ENCODE results near the gene SLC20A1. TPM values are rescaled to one million over a fixed set of nuclear protein-coding genes. Genes with fewer than 3 reads are reported as not detected.
A peak's percentile ranks its signal among the peaks of the same experiment; 100 is the strongest.

The SLC20A1 gene
- total RNA-seq, 1 donor from 2014 or later = 21.6 TPM

DNA sequence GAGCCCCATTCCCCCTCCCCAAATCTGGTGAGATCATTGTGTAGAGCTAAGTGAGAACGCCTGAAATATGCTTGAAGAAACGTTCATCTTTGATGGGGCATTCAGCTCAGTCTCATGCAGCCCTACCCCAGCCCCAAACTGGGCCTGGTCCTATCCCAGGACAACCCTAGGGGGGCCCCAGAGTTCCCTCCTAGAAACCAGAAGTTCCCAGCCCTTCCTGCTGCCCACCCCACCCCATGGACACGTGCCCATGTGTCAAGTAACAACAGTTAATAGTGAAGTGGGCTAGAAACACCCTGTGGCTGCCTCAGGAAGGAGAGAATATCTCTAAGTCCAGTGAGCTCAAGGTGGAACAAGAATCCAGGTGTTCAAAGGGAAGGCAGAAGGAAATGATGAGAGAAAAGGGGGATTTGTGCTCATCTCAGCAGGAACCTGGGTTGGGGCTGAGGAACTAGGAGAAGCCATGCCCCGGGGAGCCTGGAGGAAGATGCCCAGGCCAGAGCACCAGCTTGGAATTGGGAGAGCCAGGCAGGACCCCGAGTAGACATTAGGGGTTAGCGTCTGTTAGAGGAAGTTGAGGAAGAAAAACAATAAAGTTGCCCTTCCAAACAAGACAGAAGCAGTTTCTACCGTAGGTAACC lies 20.1 kb upstream of the SLC20A1 start:
- DNase-seq (ENCODE audit: low spot score in 2 of 2) (no peak), FAIRE-seq (no peak)

- DNase-seq (ENCODE audit: low spot score in 2 of 2) (peak in 1 of 2 donors; percentile 59), FAIRE-seq (no peak)
Measured at GRCh38 chr2:112626604-112627059, 19.1 kb upstream of the SLC20A1 start.

GRCh38 chr2:112627060-112628040 lies 18.4 kb upstream of the SLC20A1 start:
- DNase-seq (ENCODE audit: low spot score in 2 of 2) = peak in 1 of 2 donors; percentile 43
- no peak for FAIRE-seq

- FAIRE-seq = no peak
- no peak for DNase-seq (ENCODE audit: low spot score in 2 of 2)
Measured at GRCh38 chr2:112629224-112629623, 16.5 kb upstream of the SLC20A1 start.

- no peak for DNase-seq (ENCODE audit: low spot score in 2 of 2)
- no peak for FAIRE-seq
Measured at GRCh38 chr2:112629823-112630222, 15.9 kb upstream of the SLC20A1 start.

DNA sequence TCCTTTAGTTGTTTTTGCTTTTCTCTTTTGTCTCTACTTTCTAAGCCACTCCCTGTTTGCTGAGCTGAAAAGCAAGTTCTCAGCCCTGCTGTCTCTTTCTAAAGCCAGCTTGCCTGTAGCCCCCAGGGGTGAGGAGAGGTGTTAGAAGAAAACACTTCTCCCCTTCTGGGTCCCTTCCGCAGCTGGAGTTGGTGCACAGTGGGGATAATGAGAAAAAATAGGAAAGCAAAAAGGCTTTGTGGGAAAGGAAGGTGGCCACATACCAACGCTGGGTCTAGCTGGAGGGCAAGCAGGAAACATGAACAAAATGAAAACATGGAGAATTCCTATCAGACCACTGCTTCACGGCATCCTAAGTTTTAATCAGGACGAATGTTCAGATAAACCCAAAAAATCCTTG lies 15.5 kb upstream of the SLC20A1 start:
- no peak for FAIRE-seq
- DNase-seq (ENCODE audit: low spot score in 2 of 2) = no peak

DNA sequence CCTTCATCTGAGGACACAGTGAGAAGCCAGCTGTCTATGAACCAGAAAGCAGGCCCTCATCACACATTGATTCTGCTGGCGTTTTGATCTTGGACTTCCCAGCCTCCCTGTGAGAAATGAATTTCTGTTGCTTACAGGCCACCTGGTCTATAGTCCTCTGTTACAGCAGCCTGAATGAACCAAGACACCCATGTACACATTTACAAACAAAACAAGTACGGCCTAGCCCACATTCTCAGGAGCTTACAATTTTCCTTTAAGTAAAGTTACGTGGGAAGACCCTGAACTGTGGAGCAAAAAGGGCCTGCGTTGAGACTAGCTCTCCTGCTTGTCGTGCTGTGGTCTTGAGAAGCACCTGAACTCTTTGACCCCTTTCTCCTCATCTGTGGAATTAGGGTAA lies 12.0 kb upstream of the SLC20A1 start:
- no peak for DNase-seq (ENCODE audit: low spot score in 2 of 2)
- no peak for FAIRE-seq

- DNase-seq (ENCODE audit: low spot score in 2 of 2) (no peak), FAIRE-seq (no peak)
Measured at GRCh38 chr2:112634153-112634873, 11.4 kb upstream of the SLC20A1 start.

DNA sequence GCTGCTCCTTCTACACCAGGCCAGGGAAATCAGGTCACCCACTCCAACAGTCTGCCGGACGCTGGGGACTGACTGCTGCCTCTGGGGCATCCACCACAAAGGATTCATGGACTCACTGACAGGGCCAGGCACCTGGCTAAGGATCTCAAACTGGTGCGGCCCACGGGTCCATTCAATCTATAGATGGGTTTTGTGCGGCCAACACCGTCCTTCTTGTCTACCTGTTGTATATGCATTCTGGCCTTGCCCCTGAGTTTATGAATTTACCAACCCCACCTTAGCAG lies 10.9 kb upstream of the SLC20A1 start:
- no peak for DNase-seq (ENCODE audit: low spot score in 2 of 2)
- FAIRE-seq = no peak

DNA sequence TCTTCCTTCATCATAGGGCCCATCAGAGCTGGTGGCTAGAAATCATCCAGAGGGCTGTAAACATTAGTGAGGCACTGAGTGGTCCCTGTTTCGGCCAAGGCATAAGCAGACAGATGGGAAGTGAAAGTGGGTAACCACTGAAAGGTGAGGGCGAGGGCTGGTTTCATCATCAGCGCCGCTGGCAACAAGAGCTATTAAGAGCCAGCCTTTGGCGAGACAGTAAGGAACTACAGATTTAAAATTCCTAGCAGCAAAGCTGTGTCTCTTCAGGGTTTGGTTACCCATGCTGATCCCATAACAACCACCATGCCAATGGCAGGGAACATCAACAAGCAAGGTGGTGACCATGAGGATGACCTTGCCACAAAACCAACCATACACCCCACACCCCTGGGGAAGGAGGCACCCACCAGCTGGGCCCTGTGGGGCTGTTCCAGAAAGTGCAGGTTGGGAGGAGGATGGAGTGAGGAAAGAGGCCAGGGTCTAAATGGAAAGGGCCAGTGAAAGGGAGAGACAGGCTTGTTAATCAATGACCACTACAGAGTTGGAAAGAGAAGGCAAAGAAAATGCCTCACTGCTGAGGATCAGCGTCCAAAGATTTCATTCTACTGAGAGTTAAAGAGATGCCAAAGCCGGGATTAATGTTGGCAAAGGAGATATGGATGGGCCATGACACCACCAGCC lies 9.0 kb upstream of the SLC20A1 start:
- FAIRE-seq (no peak), DNase-seq (ENCODE audit: low spot score in 2 of 2) (no peak)

GRCh38 chr2:112637289-112637660 lies 8.5 kb upstream of the SLC20A1 start:
- no peak for DNase-seq (ENCODE audit: low spot score in 2 of 2)
- FAIRE-seq = no peak

DNA sequence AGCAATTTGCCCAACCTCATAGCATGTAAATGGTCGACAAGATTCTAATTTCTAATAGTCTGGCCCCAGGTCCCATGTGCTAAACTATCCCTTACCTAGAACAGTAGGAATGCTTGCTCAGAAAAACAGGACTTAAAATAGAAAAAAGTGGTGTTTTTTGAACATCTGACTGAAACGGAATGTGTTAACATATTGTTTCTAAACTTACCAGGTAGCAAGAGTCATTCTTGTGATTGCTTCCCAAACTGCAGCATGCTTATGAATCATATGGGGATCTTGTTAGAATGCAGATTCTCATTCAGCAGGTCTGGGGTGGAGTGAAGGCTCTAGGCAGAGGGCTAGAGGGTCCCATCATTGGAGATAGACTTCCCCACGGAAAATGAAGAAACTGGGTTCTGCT lies 5.8 kb upstream of the SLC20A1 start:
- no peak for DNase-seq (ENCODE audit: low spot score in 2 of 2)
- no peak for FAIRE-seq

GRCh38 chr2:112640467-112640799 lies 5.3 kb upstream of the SLC20A1 start:
- DNase-seq (ENCODE audit: low spot score in 2 of 2) = no peak
- no peak for FAIRE-seq

GRCh38 chr2:112640800-112641675 lies 4.7 kb upstream of the SLC20A1 start:
- FAIRE-seq (no peak), DNase-seq (ENCODE audit: low spot score in 2 of 2) (no peak)

- no peak for DNase-seq (ENCODE audit: low spot score in 2 of 2)
Measured at GRCh38 chr2:112641701-112642100, 4.0 kb upstream of the SLC20A1 start.

DNA sequence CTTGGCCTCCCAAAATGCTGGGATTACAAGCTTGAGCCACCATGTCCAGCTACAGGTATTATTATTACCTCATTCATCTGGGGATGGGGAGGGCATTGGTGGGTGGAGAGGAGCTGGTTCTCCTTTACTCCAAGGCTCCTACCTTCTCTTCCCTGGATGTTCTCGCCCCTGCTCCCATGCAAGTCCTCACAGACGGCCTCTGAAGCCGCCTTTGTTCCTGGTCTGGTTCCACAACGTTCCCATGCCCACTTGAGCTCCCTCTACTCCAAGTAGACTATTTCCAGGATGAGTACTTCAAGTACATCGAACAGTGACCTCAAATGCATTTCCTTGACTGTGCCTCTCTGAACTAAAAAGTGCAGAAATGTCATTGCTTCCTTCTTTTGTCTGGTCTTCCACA lies 3.2 kb upstream of the SLC20A1 start:
- FAIRE-seq = no peak
- DNase-seq (ENCODE audit: low spot score in 2 of 2) = no peak

More at GRCh38 chr2:112641701-112642100, 4.0 kb upstream of the SLC20A1 start:
- FAIRE-seq = no peak

DNA sequence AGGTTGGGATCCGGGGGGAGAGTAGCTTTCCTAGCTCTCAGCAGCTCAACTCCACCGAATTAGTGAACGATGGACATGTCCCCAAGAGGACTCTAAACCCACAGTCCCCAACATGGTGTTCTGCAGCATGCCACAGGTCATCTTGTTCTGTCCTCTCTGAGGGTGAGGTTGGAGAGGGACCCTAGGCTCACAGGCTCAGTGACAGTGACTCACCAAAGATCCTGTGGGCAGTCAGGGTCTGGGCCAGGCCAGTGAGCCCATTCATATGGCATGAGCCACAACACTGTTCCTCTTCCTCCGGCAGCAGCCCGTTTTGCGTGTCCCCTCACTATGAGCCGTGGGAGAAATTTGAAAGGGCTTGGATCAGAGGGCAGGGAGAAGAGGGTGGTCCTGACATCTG lies 2.8 kb upstream of the SLC20A1 start:
- DNase-seq (ENCODE audit: low spot score in 2 of 2) = no peak
- FAIRE-seq = no peak

DNA sequence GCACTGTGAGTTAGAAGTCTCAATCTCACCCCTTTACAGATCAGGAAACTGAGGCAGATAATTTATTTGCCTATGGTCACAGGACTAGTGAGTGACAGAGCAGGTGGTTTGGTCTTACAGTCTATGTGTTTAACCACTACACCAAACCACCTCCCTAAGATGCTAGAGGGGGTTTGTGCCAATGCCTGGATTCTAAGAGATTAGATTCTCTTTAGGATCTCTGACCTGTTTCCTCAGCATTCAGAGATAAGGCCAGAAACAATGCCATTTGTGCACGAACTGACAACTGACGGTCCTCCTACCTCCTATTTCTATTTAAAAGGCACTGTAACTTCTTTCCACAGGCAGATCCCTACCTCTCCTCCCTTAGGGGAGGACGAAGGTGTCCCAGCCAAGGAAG lies 2.3 kb upstream of the SLC20A1 start:
- DNase-seq (ENCODE audit: low spot score in 2 of 2) (no peak), FAIRE-seq (no peak)

GRCh38 chr2:112644155-112644932 lies 1.4 kb upstream of the SLC20A1 start:
- FAIRE-seq (no peak), DNase-seq (ENCODE audit: low spot score in 2 of 2) (no peak)
